HEK293 (cell line): ENCODE results near the gene KLRF1.

Experiments
- CTCF ChIA-PET: fragments of 350-600 bp; formaldehyde crosslinking; extraction: SDS; loops from one replicate; lab custom pipeline; 2021; ENCODE audit warnings: antibody characterized with exemption; lab: Yijun Ruan, JAX
- POLR2A ChIA-PET: fragments of 300-600 bp; formaldehyde crosslinking; extraction: SDS; loops from one replicate; lab custom pipeline; 2020; ENCODE audit warnings: antibody characterized with exemption, inconsistent platforms; lab: Yijun Ruan, JAX
- H3K27ac ChIP-seq: fragments of 200-500 bp; sonication (Bioruptor generic); 2 replicates; pipeline ENCODE4 v1.5.1; 2014; ENCODE audit warnings: low read depth, low read length, control low read depth, inconsistent platforms; ENCODE audit errors: extremely low read depth
- H3K36me3 ChIP-seq, 2 experiments: fragments of 200-500 bp in 1 of 2; sonication (Bioruptor generic) in 1 of 2; 1 replicate in 1 of 2; 2 replicates in 1 of 2; pipeline ENCODE4 v1.5.1; 2014 to 2017; ENCODE audit warnings: inconsistent platforms in 2 of 2, low read length in 2 of 2; ENCODE audit not compliant: control insufficient read depth in 2 of 2, insufficient read depth in 1 of 2
- H3K4me1 ChIP-seq: fragments of 200-500 bp; sonication (Bioruptor generic); 2 replicates; pipeline ENCODE4 v1.5.1; 2014; ENCODE audit warnings: mild to moderate bottlenecking, low read length, inconsistent platforms; ENCODE audit not compliant: control insufficient read depth, insufficient read depth
- H3K4me3 ChIP-seq: 2 replicates; pipeline ENCODE4 v1.5.1; 2011; ENCODE audit warnings: low read depth, mild to moderate bottlenecking, control low read depth, low read length, moderate library complexity
- H3K9me3 ChIP-seq: fragments of 200-500 bp; sonication (Bioruptor generic); 2 replicates; pipeline ENCODE4 v1.5.1; 2014; ENCODE audit warnings: low read depth, low read length, inconsistent platforms; ENCODE audit not compliant: control insufficient read depth, insufficient read depth
- FEZF1 ChIP-seq: fragments of 450-650 bp; formaldehyde crosslinking; IDR thresholded peaks from 2 replicates; pipeline ENCODE4 v1.5.1; 2016; ENCODE audit warnings: missing biosample characterization, missing genetic modification characterization
- KLF16 ChIP-seq: fragments of 450-650 bp; formaldehyde crosslinking; IDR thresholded peaks from 2 replicates; pipeline ENCODE4 v1.5.1; 2017; ENCODE audit warnings: missing biosample characterization, missing genetic modification characterization
- MZF1 ChIP-seq: fragments of 450-650 bp; formaldehyde crosslinking; IDR thresholded peaks from 2 replicates; pipeline ENCODE4 v1.5.1; 2017; ENCODE audit warnings: missing biosample characterization, missing genetic modification characterization, borderline replicate concordance
- PRDM6 ChIP-seq: fragments of 450-650 bp; formaldehyde crosslinking; IDR thresholded peaks from 2 replicates; pipeline ENCODE4 v1.5.1; 2017; ENCODE audit warnings: missing biosample characterization, missing genetic modification characterization
- SP7 ChIP-seq: fragments of 450-650 bp; formaldehyde crosslinking; IDR thresholded peaks from 2 replicates; pipeline ENCODE4 v1.5.1; 2016; ENCODE audit warnings: missing biosample characterization, missing genetic modification characterization
- ZBTB7A ChIP-seq: fragments of 450-650 bp; formaldehyde crosslinking; IDR thresholded peaks from 2 replicates; pipeline ENCODE4 v1.5.1; 2016; ENCODE audit warnings: low read depth, missing biosample characterization, missing genetic modification characterization
- ZNF121 ChIP-seq: fragments of 450-650 bp; formaldehyde crosslinking; IDR thresholded peaks from 2 replicates; pipeline ENCODE4 v1.5.1; 2016; ENCODE audit warnings: missing biosample characterization, missing genetic modification characterization
- ZNF138 ChIP-seq: fragments of 450-650 bp; formaldehyde crosslinking; IDR thresholded peaks from 2 replicates; pipeline ENCODE4 v1.5.1; 2016; ENCODE audit warnings: missing biosample characterization, missing genetic modification characterization, borderline replicate concordance
- ZNF140 ChIP-seq: fragments of 450-650 bp; formaldehyde crosslinking; IDR thresholded peaks from 2 replicates; pipeline ENCODE4 v1.5.1; 2016; ENCODE audit warnings: missing biosample characterization, missing genetic modification characterization
- ZNF211 ChIP-seq: fragments of 450-650 bp; formaldehyde crosslinking; IDR thresholded peaks from 2 replicates; pipeline ENCODE4 v1.5.1; 2016; ENCODE audit warnings: low read depth, missing biosample characterization, missing genetic modification characterization
- ZNF280C ChIP-seq: fragments of 450-650 bp; formaldehyde crosslinking; IDR thresholded peaks from 2 replicates; pipeline ENCODE4 v1.5.1; 2016; ENCODE audit warnings: missing biosample characterization, missing genetic modification characterization
- ZNF292 ChIP-seq: fragments of 450-650 bp; formaldehyde crosslinking; IDR thresholded peaks from 2 replicates; pipeline ENCODE4 v1.5.1; 2016; ENCODE audit warnings: low read depth, missing biosample characterization, missing genetic modification characterization, borderline replicate concordance
- ZNF366 ChIP-seq: fragments of 450-650 bp; formaldehyde crosslinking; conservative IDR thresholded peaks from 2 replicates; pipeline ENCODE4 v1.5.1; 2016; ENCODE audit warnings: missing biosample characterization, missing genetic modification characterization
- ZNF48 ChIP-seq: fragments of 450-650 bp; formaldehyde crosslinking; IDR thresholded peaks from 2 replicates; pipeline ENCODE4 v1.5.1; 2016; ENCODE audit warnings: missing biosample characterization, missing genetic modification characterization
- ZNF639 ChIP-seq: fragments of 450-650 bp; formaldehyde crosslinking; IDR thresholded peaks from 2 replicates; pipeline ENCODE4 v1.5.1; 2016; ENCODE audit warnings: missing biosample characterization, missing genetic modification characterization
- ZNF654 ChIP-seq: fragments of 450-650 bp; formaldehyde crosslinking; IDR thresholded peaks from 2 replicates; pipeline ENCODE4 v1.5.1; 2016; ENCODE audit warnings: low read depth, missing biosample characterization, missing genetic modification characterization
- ZNF747 ChIP-seq: fragments of 450-650 bp; formaldehyde crosslinking; IDR thresholded peaks from 2 replicates; pipeline ENCODE4 v1.5.1; 2016; ENCODE audit warnings: missing biosample characterization, missing genetic modification characterization
- ZNF837 ChIP-seq: fragments of 450-650 bp; formaldehyde crosslinking; IDR thresholded peaks from 2 replicates; pipeline ENCODE4 v1.5.1; 2016; ENCODE audit warnings: missing biosample characterization, missing genetic modification characterization
- TF ChIP-seq, protein P1 (sequence below): fragments of 450-650 bp; formaldehyde crosslinking; IDR thresholded peaks from 2 replicates; pipeline ENCODE4 v1.5.1; 2016; ENCODE audit warnings: missing biosample characterization, missing genetic modification characterization

Gene KLRF1

GRCh38 chr12:9793779-9794395, 33.4 kb upstream of the KLRF1 start:
- Histone ChIP-seq H3K4me1 (no peaks in the 10 kb centered on the region), H3K36me3 (no peaks in the 10 kb centered on the region), H3K27ac (no peak overlapping the region), H3K9me3 (no peaks in the 10 kb centered on the region), H3K4me3 (no peak overlapping the region)
- CTCF ChIA-PET: interaction anchor here (2.1 kb wide), 1 partner anchor 43 kb away, joined by 9 read pairs; no protein-coding TSS in a partner anchor
- no peak for TF ChIP-seq ZNF366 (tag by site-specific recombination)
- no peak for TF ChIP-seq MZF1
- no peak for TF ChIP-seq ZBTB7A (tag by site-specific recombination)
- no peak for TF ChIP-seq KLF16 (tag by site-specific recombination)
- POLR2A ChIA-PET: no interaction called here

GRCh38 chr12:9794484-9795093, 32.7 kb upstream of the KLRF1 start:
- CTCF ChIA-PET: interaction anchor here (2.1 kb wide), 1 partner anchor 44 kb away, joined by 9 read pairs; no protein-coding TSS in a partner anchor
- no peaks in the 10 kb centered on the region for H3K4me1 ChIP-seq
- no peak overlapping the region for H3K27ac ChIP-seq
- H3K9me3 ChIP-seq: no peaks in the 10 kb centered on the region
- POLR2A ChIA-PET: no interaction called here
- TF ChIP-seq ZNF121 (tag by site-specific recombination): no peak
- no peak for TF ChIP-seq ZNF292
- TF ChIP-seq ZNF211: no peak
- TF ChIP-seq, protein P1, sequence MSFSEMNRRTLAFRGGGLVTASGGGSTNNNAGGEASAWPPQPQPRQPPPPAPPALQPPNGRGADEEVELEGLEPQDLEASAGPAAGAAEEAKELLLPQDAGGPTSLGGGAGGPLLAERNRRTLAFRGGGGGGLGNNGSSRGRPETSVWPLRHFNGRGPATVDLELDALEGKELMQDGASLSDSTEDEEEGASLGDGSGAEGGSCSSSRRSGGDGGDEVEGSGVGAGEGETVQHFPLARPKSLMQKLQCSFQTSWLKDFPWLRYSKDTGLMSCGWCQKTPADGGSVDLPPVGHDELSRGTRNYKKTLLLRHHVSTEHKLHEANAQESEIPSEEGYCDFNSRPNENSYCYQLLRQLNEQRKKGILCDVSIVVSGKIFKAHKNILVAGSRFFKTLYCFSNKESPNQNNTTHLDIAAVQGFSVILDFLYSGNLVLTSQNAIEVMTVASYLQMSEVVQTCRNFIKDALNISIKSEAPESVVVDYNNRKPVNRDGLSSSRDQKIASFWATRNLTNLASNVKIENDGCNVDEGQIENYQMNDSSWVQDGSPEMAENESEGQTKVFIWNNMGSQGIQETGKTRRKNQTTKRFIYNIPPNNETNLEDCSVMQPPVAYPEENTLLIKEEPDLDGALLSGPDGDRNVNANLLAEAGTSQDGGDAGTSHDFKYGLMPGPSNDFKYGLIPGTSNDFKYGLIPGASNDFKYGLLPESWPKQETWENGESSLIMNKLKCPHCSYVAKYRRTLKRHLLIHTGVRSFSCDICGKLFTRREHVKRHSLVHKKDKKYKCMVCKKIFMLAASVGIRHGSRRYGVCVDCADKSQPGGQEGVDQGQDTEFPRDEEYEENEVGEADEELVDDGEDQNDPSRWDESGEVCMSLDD (tag by site-specific recombination): no peak
- TF ChIP-seq ZNF837 (tag by site-specific recombination): no peak
- TF ChIP-seq PRDM6 (tag by site-specific recombination): no peak
- no peak for TF ChIP-seq ZNF140 (tag by site-specific recombination)
- TF ChIP-seq ZNF48 (tag by site-specific recombination): no peak
- no peak for TF ChIP-seq ZNF747 (tag by site-specific recombination)
- no peak for TF ChIP-seq FEZF1 (tag by site-specific recombination)
- no peak for TF ChIP-seq ZNF639
- no peak for TF ChIP-seq ZNF138
- no peak for TF ChIP-seq ZNF280C (tag by site-specific recombination)
- TF ChIP-seq SP7 (tag by site-specific recombination): no peak
- TF ChIP-seq ZNF654 (tag by site-specific recombination): no peak
- no peaks in the 10 kb centered on the region for H3K36me3 ChIP-seq
- no peak overlapping the region for H3K4me3 ChIP-seq
